GM12801 (cell line): ENCODE results near the gene STARD13.

ENCODE experiments used
- TF ChIP-seq, protein P1 (sequence below): IDR thresholded peaks from one replicate; pipeline ENCODE4 v1.5.1; 2011; ENCODE audit warnings: control low read depth; ENCODE audit not compliant: insufficient read length; ENCODE audit errors: extremely low read depth

STARD13 gene

DNA sequence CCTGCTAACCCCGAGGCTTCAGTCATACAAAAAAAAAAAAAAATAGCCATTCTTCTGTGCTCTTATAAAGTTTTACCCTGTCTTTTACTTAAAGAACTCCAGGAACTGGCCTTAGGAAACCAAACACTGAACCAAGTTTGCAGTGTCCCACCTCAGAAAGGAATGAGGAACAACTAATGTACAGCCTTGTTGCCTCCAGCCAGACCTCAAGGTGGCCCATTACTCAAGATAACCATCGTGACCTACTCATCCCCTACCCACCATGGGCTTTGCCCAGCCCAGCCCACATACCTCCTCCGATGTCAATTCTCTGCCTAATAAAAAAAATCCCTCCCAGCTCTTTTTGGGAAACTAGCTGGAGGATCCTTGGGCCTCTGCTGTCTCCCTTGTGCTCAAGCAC is 133.2 kb downstream of the STARD13 start:
- TF ChIP-seq, protein P1, sequence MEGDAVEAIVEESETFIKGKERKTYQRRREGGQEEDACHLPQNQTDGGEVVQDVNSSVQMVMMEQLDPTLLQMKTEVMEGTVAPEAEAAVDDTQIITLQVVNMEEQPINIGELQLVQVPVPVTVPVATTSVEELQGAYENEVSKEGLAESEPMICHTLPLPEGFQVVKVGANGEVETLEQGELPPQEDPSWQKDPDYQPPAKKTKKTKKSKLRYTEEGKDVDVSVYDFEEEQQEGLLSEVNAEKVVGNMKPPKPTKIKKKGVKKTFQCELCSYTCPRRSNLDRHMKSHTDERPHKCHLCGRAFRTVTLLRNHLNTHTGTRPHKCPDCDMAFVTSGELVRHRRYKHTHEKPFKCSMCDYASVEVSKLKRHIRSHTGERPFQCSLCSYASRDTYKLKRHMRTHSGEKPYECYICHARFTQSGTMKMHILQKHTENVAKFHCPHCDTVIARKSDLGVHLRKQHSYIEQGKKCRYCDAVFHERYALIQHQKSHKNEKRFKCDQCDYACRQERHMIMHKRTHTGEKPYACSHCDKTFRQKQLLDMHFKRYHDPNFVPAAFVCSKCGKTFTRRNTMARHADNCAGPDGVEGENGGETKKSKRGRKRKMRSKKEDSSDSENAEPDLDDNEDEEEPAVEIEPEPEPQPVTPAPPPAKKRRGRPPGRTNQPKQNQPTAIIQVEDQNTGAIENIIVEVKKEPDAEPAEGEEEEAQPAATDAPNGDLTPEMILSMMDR, result no peak

DNA sequence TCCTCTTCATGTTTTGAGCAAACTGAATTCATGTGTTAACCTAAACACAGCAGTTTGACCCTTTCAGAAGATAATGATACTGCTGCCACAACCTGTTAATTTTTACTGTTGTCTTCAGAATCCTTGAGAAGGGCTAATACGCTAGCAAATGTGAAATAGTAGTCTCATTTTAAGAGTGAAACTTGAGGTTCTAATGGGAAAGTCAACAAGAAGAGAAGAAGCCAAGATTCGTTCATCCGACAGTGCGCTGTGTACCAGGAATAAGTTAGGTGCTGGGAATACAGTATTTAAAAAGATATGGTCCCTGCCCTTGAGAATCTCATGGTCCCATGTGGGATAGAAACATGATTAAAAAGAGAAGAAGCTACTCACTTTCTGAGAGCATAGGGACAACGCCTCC is 134.9 kb downstream of the STARD13 start:
- TF ChIP-seq, protein P1, result no peak

- TF ChIP-seq, protein P1, result no peak
These were observed 135.4 kb downstream of the STARD13 start for GRCh38 chr13:33150126-33150525.

- TF ChIP-seq, protein P1, result no peak
These were observed 137.7 kb downstream of the STARD13 start for GRCh38 chr13:33147832-33148231.

- TF ChIP-seq, protein P1, result no peak
These were observed 138.5 kb downstream of the STARD13 start for GRCh38 chr13:33146843-33147611.

DNA sequence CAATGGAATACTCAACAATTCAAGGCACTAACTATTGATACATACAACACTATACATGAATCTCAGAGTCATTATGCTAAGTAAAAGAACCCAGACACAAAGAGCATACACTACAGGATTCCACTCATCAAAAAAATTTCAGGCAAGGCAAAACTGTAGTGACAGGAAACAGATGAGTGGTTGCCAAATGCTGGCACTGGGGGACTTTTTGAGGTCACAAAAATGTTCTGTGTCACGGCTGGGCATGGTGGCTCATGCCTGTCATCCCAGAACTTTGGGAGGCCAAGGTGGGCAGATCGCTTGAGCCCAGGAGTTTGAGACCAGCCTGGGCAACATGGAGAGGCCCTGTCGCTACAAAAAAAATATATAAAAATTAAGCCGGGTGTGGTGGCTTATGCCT is 139.9 kb downstream of the STARD13 start:
- TF ChIP-seq, protein P1, result no peak

GRCh38 chr13:33144358-33144784 is 141.2 kb downstream of the STARD13 start:
- TF ChIP-seq, protein P1, result no peak
